Adipocyte (in vitro differentiated cells): ENCODE measurements around the gene NFE2L2.
"Not testable (repeated sequence)": the region's sequence is repeated elsewhere in the genome, so short reads cannot be mapped to it uniquely, and the experiment has no call there.

Experiments
- DNase-seq: peaks from one replicate; pipeline ENCODE4 v3.0.0-alpha.2; 2015; ENCODE audit warnings: low read depth
- H3K27me3 ChIP-seq: replicated peaks from 2 replicates; pipeline ENCODE4 v1.7.0; 2013; ENCODE audit warnings: mild to moderate bottlenecking, low read length, moderate library complexity; ENCODE audit not compliant: control insufficient read depth, insufficient read depth
- H3K36me3 ChIP-seq: 2 replicates; pipeline ENCODE4 v1.7.0; 2013; ENCODE audit warnings: low read length, mild to moderate bottlenecking, moderate library complexity; ENCODE audit not compliant: control insufficient read depth, insufficient read depth, severe bottlenecking
- H3K4me1 ChIP-seq: 2 replicates; pipeline ENCODE4 v1.7.0; 2013; ENCODE audit warnings: mild to moderate bottlenecking, low read length, moderate library complexity; ENCODE audit not compliant: control insufficient read depth, insufficient read depth
- H3K4me3 ChIP-seq: 2 replicates; pipeline ENCODE4 v1.7.0; 2013; ENCODE audit warnings: mild to moderate bottlenecking, low read length, moderate library complexity
- H3K9ac ChIP-seq: 2 replicates; pipeline ENCODE4 v1.7.0; 2013; ENCODE audit warnings: mild to moderate bottlenecking, low read length, moderate library complexity
- H3K9me3 ChIP-seq: 2 replicates; pipeline ENCODE4 v1.7.0; 2013; ENCODE audit warnings: mild to moderate bottlenecking, low read length, moderate library complexity; ENCODE audit not compliant: control insufficient read depth

The NFE2L2 gene

DNA sequence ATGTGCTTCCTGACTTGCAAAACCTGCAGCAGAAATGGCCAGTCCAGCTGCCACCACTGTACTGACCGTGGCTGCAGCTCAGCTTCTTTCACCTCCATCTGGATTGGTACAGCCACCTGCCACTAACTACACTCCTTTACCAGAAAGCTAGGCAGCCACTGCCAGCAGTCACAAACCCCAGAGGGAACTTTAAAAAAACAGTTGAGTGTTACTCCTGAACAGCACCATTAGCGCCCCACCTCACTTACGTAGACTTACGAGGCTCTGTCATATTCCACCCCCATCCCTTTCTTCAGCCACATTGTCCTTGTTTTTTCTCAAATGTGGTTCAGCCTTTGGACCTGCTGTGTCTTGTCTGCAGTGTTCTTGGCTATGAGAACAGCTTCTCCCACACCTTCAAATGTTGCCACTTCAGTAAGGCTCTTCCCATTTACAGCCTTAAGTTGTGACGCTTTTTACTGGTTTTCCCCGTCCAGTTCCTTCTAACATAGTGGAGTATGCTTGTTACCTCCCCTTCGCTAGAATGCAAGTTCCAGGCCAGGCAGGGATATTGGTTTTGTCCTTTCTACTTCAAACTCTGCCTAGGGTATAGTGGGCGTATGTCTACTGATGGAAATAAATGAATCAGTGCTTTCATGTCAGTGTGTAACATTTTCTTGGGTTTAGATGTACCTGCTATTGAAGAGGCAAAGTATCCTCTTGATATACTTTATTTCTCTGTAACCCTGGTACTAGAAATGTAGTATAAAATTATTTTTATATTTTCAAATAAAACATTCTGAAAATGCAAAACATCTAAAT, 34.9 kb downstream of the NFE2L2 start:
- Histone ChIP-seq H3K4me3 (no peak overlapping the region), H3K9ac (no peak overlapping the region), H3K27me3 (no peaks in the 10 kb centered on the region), H3K36me3 (peaks cover 61% of the 10 kb centered on the region), H3K4me1 (peaks cover 3% of the 10 kb centered on the region), H3K9me3 (no peaks in the 10 kb centered on the region)
- no peak for DNase-seq

DNA sequence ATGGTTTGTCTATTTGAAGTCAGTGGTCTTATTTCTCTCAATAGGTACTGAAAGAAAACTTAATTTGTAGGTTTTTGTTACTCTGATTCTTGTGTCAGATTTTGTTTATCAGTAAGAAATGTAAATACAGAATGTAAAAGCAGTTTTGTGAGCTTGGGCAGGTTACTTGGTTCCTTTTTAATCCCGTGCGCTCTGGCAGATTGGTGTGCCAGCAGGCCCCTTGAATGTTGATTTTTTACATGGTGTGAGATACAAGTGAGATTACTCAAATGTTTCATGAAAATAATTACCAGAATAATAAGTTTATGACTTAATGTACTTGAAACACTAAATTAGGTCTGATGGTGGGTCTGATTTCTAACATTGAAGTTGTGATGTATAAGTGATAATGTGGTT, 38.6 kb downstream of the NFE2L2 start:
- Histone ChIP-seq H3K4me3 (no peak overlapping the region), H3K9ac (no peak overlapping the region), H3K27me3 (no peaks in the 10 kb centered on the region), H3K4me1 (peaks cover 10% of the 10 kb centered on the region), H3K36me3 (peaks cover 57% of the 10 kb centered on the region), H3K9me3 (no peaks in the 10 kb centered on the region)
- no peak for DNase-seq

DNA sequence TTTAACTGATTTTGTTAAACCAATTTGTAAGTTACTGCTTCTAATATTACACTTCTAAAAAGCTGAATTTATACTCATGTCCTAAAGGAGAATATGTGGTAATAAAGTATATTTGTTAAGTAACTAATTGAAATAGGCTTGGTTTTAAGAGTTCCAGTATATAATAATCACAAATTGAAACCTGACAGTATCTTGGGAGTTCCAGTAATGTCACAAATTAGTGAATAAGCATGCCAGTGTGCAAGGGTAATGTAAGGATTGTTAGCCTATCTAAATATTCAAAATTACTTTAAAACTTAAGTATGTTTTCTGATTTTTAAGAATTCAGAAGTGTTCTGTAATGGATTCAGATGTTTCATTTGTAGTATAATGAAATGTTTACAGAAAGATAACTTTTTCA, 41.1 kb downstream of the NFE2L2 start:
- H3K4me1 ChIP-seq: peaks cover 15% of the 10 kb centered on the region
- not testable (repeated sequence) for DNase-seq, H3K4me3 ChIP-seq, H3K9me3 ChIP-seq, H3K9ac ChIP-seq, H3K27me3 ChIP-seq
- peaks cover 60% of the 10 kb centered on the region for H3K36me3 ChIP-seq

DNA sequence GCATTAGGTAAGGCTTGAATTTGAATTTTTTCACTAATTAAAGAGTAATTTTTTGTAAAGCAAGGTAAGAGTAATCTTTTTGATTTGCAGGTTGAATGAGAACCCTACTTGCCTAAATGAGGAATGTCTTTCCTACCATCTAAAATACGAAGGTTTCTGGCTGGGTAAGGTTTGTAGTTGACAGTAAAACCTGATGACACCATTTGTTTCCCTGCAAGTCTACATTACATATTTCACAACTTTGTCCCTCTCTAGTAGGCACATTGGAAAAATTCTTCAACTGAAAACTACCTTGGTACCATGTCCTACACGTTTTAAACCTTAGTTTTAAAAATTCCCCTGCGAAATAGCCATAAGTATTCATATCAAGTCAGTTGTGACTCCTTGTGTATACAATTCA, 42.6 kb downstream of the NFE2L2 start:
- no peaks in the 10 kb centered on the region for H3K27me3 ChIP-seq
- no peak for DNase-seq
- H3K9ac ChIP-seq: no peak overlapping the region
- peaks cover 20% of the 10 kb centered on the region for H3K4me1 ChIP-seq
- peaks cover 71% of the 10 kb centered on the region for H3K36me3 ChIP-seq
- no peak overlapping the region for H3K4me3 ChIP-seq
- H3K9me3 ChIP-seq: no peaks in the 10 kb centered on the region

DNA sequence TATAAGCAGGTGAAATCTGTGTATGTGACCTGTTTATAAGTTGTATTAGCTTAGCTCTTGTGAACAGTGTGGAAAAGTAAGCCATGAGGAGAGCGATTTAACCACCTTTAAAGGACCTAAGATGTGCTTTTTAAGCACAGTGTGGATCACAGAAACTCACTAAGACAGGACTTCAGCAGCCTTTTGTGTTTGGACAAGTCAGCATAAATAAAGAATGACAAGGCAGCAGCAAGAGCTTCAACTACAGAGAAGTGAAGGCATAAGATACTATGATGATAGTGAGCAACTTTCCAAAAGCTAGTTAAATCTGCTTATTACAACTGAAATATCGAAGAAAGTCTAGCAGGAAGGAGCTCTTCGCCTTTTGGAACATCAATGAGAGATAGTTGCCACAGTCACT, 43.0 kb downstream of the NFE2L2 start:
- Histone ChIP-seq H3K4me3 (no peak overlapping the region), H3K9me3 (no peaks in the 10 kb centered on the region), H3K36me3 (peaks cover 75% of the 10 kb centered on the region), H3K4me1 (peaks cover 24% of the 10 kb centered on the region), H3K9ac (no peak overlapping the region), H3K27me3 (no peaks in the 10 kb centered on the region)
- DNase-seq: no peak

DNA sequence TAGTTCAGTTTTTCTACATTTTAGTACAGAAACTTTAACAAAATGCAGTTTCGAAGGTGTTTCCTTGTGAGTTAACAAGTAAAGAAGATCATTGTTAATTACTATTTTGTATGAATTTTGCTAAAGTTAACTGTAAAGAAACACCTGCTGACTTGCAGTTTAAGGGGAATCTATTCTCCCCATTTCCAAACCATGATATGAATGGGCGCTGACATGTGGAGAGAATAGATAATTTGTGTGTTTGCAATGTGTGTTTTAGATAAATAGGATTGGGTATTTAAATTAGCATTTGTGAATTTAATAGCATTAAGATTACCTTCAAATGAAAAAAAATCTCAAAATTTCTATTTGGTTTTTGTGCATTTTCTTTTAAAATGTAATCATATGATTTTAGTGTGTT, 44.7 kb downstream of the NFE2L2 start:
- not testable (repeated sequence) for H3K27me3 ChIP-seq, H3K9me3 ChIP-seq, H3K4me3 ChIP-seq, DNase-seq, H3K9ac ChIP-seq
- Histone ChIP-seq H3K4me1 (peaks cover 41% of the 10 kb centered on the region), H3K36me3 (peaks cover 91% of the 10 kb centered on the region)

DNA sequence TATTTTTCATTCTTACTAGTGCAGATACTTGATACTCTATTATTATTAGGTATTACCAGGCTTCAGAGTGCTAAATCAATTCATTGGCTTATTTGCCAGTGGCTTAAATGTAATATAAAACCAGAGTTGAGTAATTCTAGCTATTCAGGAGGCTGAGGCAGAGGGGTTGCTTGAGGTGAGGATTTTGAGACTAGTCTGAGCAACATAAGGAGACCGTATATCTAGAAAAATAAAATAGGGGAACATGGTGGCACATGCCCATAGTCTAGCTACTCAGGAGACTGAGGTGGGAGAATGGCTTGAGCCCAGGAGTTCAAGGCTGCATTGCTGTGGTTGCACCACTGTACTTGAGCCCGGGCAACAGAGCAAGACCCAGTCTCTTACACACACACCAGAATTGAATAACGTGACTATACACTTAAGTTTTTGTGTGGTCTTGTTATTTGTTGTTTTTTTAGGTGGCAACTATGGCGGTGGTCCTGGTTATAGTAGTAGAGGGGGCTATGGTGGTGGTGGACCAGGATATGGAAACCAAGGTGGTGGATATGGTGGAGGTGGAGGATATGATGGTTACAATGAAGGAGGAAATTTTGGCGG, 47.2 kb downstream of the NFE2L2 start:
- H3K9me3 ChIP-seq: no peaks in the 10 kb centered on the region
- peaks cover 72% of the 10 kb centered on the region for H3K36me3 ChIP-seq
- H3K9ac ChIP-seq: no peak overlapping the region
- H3K27me3 ChIP-seq: no peaks in the 10 kb centered on the region
- peaks cover 44% of the 10 kb centered on the region for H3K4me1 ChIP-seq
- DNase-seq: no peak
- no peak overlapping the region for H3K4me3 ChIP-seq

DNA sequence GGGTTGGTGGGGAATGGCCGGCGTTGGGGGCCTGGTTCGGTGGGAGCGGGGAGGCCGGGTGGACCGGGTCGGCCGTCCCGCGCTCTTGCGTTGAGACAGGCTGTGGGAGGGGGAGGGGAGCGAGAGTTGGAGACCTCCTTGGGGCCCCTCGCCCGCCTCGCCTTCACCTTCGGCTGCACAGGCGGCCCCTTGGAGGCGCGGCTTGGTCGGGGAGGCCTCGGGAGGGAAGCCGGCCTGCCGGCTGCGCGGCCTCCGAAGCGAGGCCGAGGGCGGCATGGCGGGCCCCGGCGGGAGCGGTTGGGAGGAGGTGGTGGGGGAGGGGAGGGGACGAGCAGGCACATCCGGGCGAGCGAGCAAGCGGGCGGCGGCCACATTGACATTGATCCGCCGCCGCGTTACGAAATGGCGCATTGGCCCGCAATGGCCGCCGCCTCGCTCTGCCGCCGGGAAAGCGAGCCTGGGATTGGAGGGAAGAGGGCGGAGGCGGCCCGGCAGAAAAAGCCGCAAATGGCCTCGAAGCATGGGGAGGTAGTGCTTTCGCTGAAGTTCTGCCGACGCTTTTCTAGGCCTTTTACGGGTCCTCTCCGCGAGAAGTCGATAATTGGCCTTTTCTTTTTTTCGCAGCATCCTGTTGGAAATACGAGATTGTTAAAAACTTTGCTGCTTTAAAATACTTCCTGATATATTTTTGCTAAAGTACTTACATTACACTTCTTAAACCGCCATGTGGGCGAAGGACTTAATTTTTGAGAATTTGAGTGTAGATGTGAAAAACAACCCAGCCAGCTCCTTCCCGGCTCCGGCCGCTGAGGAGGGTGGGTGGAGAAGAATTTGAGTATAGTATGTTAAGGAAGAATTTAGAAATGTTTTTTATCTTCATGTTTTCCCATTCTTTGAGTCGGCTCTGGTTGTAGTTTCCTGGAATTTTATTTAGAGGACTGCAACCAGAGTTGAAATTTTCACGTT, 51.4 kb downstream of the NFE2L2 start:
- Histone ChIP-seq H3K36me3 (peaks cover 33% of the 10 kb centered on the region), H3K4me1 (peaks cover 49% of the 10 kb centered on the region), H3K9me3 (no peaks in the 10 kb centered on the region), H3K9ac (peak overlapping the region; percentile 93), H3K27me3 (no peaks in the 10 kb centered on the region), H3K4me3 (peak overlapping the region; percentile 88)
- peak; percentile 97 for DNase-seq

DNA sequence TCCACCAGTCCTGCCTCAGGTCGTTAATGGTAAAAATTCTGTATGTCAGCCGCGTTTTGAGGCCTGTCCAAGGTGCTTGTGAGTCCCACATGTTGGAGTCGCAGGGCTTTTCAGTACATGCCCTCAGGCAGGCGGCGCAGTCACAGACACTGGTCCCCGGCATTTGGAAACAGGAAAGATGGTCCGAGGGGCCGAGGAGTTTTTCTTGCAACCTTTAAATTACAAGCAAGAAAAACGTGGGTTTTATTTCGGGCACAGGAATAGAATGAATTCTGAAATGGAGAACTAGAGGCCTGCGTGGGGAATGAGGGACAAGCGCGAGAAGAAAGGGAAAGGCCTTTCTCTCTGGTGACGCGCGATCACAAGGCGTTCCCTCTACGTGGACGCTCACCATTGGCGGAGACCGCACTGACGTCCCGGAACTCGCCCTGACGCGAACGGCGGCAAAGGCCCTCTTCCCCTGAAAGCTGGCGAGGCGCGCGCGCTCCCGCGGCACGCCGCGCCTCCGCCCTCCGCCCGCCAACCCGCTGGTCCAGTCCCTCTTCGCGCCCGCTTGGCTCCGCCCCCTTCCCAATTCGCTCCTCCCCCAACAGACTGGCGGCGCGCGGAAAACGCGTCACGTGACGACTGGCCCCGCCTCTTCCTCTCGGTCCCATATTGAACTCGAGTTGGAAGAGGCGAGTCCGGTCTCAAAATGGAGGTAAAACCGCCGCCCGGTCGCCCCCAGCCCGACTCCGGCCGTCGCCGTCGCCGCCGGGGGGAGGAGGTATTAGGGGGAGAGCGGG, 52.2 kb downstream of the NFE2L2 start, which contains the start of gene HNRNPA3:
Gene HNRNPA3, plus strand, starts transcription at position 689 of the 785 bp plus-strand sequence. Its CDS starts 6 bp downstream, at position 695.
- Histone ChIP-seq H3K27me3 (no peaks in the 10 kb centered on the region), H3K4me3 (peak within 1 kb of the TSS; percentile 90)
- DNase-seq: peak; percentile 99

DNA sequence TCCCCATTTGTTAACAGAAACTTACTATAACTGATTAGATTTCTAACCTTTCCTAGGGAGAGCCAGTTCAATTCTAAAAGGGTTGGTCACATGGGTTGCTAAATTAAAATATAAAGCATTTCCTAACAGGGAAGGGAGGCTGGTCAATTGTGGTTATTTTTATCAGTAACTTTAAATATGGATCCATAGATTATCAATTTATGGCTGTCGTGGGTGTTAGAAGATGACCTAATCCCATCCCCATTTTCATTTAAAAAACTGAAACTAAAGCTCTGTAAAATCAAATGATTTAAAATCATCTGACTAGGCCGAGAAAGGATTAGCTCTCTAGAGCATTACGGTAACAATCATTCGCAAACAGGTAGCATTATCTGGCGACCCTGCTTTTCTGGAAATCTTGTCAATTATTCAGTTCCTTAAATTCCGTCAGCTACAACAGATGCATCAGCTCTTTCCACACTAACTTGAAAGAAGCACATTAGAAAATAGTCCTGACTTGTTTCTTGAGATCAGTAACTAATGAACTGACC, 52.9 kb downstream of the NFE2L2 start:
- Histone ChIP-seq H3K36me3 (peaks cover 17% of the 10 kb centered on the region), H3K9ac (peak overlapping the region; percentile 98), H3K27me3 (no peaks in the 10 kb centered on the region), H3K9me3 (no peaks in the 10 kb centered on the region), H3K4me3 (peak overlapping the region; percentile 90), H3K4me1 (peaks cover 38% of the 10 kb centered on the region)
- DNase-seq: peak; percentile 38

More for the DNA sequence above, 52.2 kb downstream of the NFE2L2 start, which contains the start of gene HNRNPA3:
- peaks cover 24% of the 10 kb centered on the region for H3K36me3 ChIP-seq
- H3K9ac ChIP-seq: peak within 1 kb of the TSS; percentile 98
- H3K9me3 ChIP-seq: no peaks in the 10 kb centered on the region
- H3K4me1 ChIP-seq: peaks cover 44% of the 10 kb centered on the region
